CD4-positive, alpha-beta T cell (primary cell): Measurements from ENCODE around the gene DNAH7. TPM values are rescaled to one million over a fixed set of nuclear protein-coding genes. Genes with fewer than 3 reads are reported as not detected.

Source experiments
- ATAC-seq: fragments of 200-7000 bp; cut with Tn5 transposase; one replicate; pipeline ENCODE4 v1.10.0; 2022; ENCODE audit warnings: mild to moderate bottlenecking; ENCODE audit not compliant: poor library complexity
- CTCF ChIA-PET: fragments of 350-600 bp; sonication (Branson Sonifier 250); formaldehyde crosslinking; loops from one replicate; lab custom pipeline; 2021; ENCODE audit warnings: antibody characterized with exemption, inconsistent platforms; lab: Charles Lee
- POLR2A ChIA-PET: fragments of 350-600 bp; sonication (Branson Sonifier 250); formaldehyde crosslinking; loops from one replicate; lab custom pipeline; 2021; ENCODE audit warnings: antibody characterized with exemption, inconsistent platforms; lab: Charles Lee
- DNase-seq, 14 experiments: peaks; one replicate each; pipeline ENCODE4 v3.0.0-alpha.2; 2013 to 2020; ENCODE audit warnings: mixed read lengths in 2 of 14
- H3K27ac ChIP-seq, 2 donors: one replicate each; pipeline versions ENCODE4 v1.5.1 to v1.7.0; 2013; ENCODE audit warnings: low read length in 2 of 2, low read depth in 1 of 2, mild to moderate bottlenecking in 1 of 2
- H3K27me3 ChIP-seq, 2 experiments: 1 replicate in 1 of 2; 2 replicates in 1 of 2; pipeline versions ENCODE4 v1.6.1 to v1.7.0; 2013; ENCODE audit warnings: low read length in 2 of 2, control low read depth in 1 of 2, mild to moderate bottlenecking in 1 of 2, moderate library complexity in 1 of 2; ENCODE audit not compliant: insufficient read depth in 2 of 2, control insufficient read depth in 1 of 2
- H3K36me3 ChIP-seq: one replicate; pipeline ENCODE4 v1.6.1; 2013; ENCODE audit warnings: low read length, control low read depth; ENCODE audit not compliant: insufficient read depth
- H3K4me1 ChIP-seq: one replicate; pipeline ENCODE4 v1.6.1; 2013; ENCODE audit warnings: low read length, control low read depth; ENCODE audit not compliant: insufficient read depth
- H3K4me3 ChIP-seq: one replicate; pipeline ENCODE4 v1.5.1; 2013; ENCODE audit warnings: mild to moderate bottlenecking, low read length, moderate library complexity
- H3K9me3 ChIP-seq, 2 experiments: 1 replicate in 1 of 2; 2 replicates in 1 of 2; pipeline versions ENCODE4 v1.6.1 to v1.7.0; 2013; ENCODE audit warnings: low read length in 2 of 2, mild to moderate bottlenecking in 2 of 2, control low read depth in 1 of 2, moderate library complexity in 1 of 2; ENCODE audit not compliant: control insufficient read depth in 1 of 2, insufficient read depth in 1 of 2
- H3K27ac Mint-ChIP-seq: one replicate; pipeline ENCODE4 v1.8.0; 2020; ENCODE audit warnings: mixed read lengths
- H3K27me3 Mint-ChIP-seq: one replicate; pipeline ENCODE4 v1.8.0; 2021; ENCODE audit warnings: mixed read lengths
- H3K36me3 Mint-ChIP-seq: one replicate; pipeline ENCODE4 v1.8.0; 2021; ENCODE audit warnings: low read depth, mixed read lengths
- H3K4me1 Mint-ChIP-seq: one replicate; pipeline ENCODE4 v1.8.0; 2021; ENCODE audit warnings: low read depth, mixed read lengths
- H3K4me3 Mint-ChIP-seq: one replicate; pipeline ENCODE4 v1.8.0; 2020; ENCODE audit warnings: mild to moderate bottlenecking, mixed read lengths
- H3K9me3 Mint-ChIP-seq: one replicate; pipeline ENCODE4 v1.8.0; 2020; ENCODE audit warnings: mixed read lengths
- intact Hi-C, 2 experiments: fragments of 100-400 bp; cut with DNase I in 1 of 2; cut with micrococcal nuclease in 1 of 2; formaldehyde crosslinking; loops; one replicate each; pipeline versions ENCODE4 v1.15.1 to v1.9.0; 2023 to 2025; cut with DNase I, micrococcal nuclease
- total RNA-seq, 174 experiments: library from RNA in 2 of 174; stranded (reverse) in 2 of 174; gene quantifications; one replicate each; pipeline ENCODE4 v1.2.3 and lab custom pipeline; 2021 to 2026
- TF ChIP-seq, protein P1 (sequence below): fragments of 200-600 bp; IDR thresholded peaks from one replicate; pipeline ENCODE4 v1.8.0; 2022; ENCODE audit warnings: antibody characterized with exemption, mild to moderate bottlenecking

The DNAH7 gene
- total RNA-seq, 2 experiments from 2014 or later, result not detected

DNA sequence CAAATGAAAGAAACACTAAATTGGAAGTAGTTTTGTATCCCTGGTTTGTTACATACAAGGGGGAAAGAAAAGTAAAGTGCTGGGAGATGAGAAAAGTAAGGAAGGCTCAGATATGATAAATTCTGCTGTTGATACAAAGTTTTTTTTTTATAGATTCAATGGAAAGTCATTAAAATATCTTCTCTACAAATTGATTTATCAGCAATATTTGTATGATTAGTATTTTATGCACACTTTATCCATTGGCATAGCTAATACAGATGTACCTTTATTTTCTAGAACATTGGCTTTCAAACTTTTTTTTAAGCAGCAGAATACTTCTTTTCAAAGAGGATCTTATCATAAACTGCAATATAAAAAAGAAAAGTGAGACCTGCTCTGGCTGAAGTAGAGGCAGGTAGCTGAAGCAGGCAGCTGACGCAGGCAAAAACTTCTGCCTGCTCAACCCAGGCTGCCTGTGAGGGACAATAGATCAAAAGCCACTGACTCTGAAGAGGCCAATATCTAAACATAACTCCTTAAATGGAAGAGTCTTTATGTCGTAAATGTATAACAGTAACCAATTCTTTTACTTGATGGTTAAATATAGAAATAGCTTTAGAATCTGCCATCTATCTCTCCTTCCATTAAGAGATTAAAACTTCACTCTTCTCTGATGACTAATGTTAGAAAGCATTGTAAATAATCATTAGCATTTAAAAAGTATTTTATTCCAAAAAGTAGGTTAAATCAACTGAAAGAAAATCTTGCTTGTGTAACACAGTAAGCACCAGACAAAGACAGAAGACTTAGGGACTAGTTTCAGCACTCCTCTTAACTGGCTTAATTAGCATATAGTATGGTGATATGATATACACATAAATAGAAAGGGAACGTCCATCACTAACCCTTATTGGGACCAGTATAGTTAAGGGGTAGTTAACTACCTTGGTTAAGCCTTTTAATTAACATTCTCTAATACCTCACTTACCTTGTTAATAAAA is 237.4 kb downstream of the DNAH7 start:
- DNase-seq (no peak), ATAC-seq (no peak)
- no peaks in the 10 kb centered on the region for H3K9me3 Mint-ChIP-seq
- Histone ChIP-seq H3K27me3 (peaks cover 0 to 5% of the 10 kb centered on the region in 2 experiments), H3K27ac (no peak overlapping the region), H3K4me3 (no peak overlapping the region), H3K4me1 (no peaks in the 10 kb centered on the region), H3K36me3 (no peaks in the 10 kb centered on the region), H3K9me3 (no peaks in the 10 kb centered on the region)
- no peak overlapping the region for H3K4me3 Mint-ChIP-seq
- CTCF ChIA-PET, result no interaction called here
- no peak overlapping the region for H3K27ac Mint-ChIP-seq
- no peaks in the 10 kb centered on the region for H3K4me1 Mint-ChIP-seq
- TF ChIP-seq, protein P1, sequence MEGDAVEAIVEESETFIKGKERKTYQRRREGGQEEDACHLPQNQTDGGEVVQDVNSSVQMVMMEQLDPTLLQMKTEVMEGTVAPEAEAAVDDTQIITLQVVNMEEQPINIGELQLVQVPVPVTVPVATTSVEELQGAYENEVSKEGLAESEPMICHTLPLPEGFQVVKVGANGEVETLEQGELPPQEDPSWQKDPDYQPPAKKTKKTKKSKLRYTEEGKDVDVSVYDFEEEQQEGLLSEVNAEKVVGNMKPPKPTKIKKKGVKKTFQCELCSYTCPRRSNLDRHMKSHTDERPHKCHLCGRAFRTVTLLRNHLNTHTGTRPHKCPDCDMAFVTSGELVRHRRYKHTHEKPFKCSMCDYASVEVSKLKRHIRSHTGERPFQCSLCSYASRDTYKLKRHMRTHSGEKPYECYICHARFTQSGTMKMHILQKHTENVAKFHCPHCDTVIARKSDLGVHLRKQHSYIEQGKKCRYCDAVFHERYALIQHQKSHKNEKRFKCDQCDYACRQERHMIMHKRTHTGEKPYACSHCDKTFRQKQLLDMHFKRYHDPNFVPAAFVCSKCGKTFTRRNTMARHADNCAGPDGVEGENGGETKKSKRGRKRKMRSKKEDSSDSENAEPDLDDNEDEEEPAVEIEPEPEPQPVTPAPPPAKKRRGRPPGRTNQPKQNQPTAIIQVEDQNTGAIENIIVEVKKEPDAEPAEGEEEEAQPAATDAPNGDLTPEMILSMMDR, result no peak
- POLR2A ChIA-PET, result no interaction called here
- no peaks in the 10 kb centered on the region for H3K27me3 Mint-ChIP-seq
- no peaks in the 10 kb centered on the region for H3K36me3 Mint-ChIP-seq
- intact Hi-C loops, result no loop called here

DNA sequence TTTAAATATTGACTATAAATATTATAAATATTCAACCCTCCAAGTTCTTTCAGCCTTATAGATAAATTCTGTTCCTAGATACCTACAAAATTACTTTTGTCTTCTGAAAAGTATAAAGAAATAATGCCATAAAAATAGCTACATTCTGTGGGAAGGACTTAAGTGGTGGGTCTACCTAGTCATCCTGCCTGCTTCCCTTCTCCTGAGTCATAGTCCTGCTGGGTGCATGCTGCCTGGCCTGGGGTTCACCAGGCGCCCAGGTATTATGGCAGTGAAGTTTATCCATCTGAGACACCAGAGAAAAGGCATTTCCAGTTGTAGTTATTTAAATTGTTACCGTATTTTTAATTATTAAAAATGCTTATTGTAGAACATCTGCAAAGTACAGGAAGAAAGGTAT is 244.2 kb downstream of the DNAH7 start:
- no peak overlapping the region for H3K4me3 Mint-ChIP-seq
- ChIA-PET POLR2A (no interaction called here), CTCF (no interaction called here)
- Histone ChIP-seq H3K9me3 (no peaks in the 10 kb centered on the region), H3K27me3 (no peaks in the 10 kb centered on the region), H3K36me3 (no peaks in the 10 kb centered on the region), H3K4me1 (no peaks in the 10 kb centered on the region), H3K27ac (no peak overlapping the region), H3K4me3 (no peak overlapping the region)
- H3K27ac Mint-ChIP-seq, result no peak overlapping the region
- no peaks in the 10 kb centered on the region for H3K36me3 Mint-ChIP-seq
- DNase-seq, result no peak
- no peak for ATAC-seq
- intact Hi-C loops, result no loop called here
- no peaks in the 10 kb centered on the region for H3K9me3 Mint-ChIP-seq
- no peaks in the 10 kb centered on the region for H3K4me1 Mint-ChIP-seq
- TF ChIP-seq, protein P1, result no peak
- H3K27me3 Mint-ChIP-seq, result no peaks in the 10 kb centered on the region

DNA sequence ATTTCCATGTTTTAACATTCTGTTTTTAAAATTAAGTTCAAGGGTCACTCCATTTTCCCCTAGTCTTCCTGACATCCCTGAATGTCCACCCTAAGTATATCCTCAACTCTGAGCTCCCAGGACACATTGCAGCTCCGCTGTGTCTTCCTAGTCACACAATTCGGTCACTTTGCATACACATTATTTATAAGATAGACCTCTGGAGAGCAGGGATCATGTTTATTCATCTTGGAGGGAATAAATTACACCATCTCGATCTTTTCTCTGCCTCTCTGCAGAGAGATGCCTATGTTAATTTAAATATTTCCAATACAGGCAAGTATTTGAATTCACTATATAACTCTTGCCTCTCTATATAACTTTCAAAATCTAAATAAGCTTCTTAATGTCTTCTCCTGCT is 245.4 kb downstream of the DNAH7 start:
- H3K36me3 ChIP-seq, result no peaks in the 10 kb centered on the region
- CTCF ChIA-PET, result no interaction called here
- no peaks in the 10 kb centered on the region for H3K4me1 Mint-ChIP-seq
- no peaks in the 10 kb centered on the region for H3K4me1 ChIP-seq
- TF ChIP-seq, protein P1, result no peak
- H3K4me3 Mint-ChIP-seq, result no peak overlapping the region
- H3K27ac ChIP-seq, result no peak overlapping the region
- H3K9me3 ChIP-seq, result no peaks in the 10 kb centered on the region
- no peak overlapping the region for H3K4me3 ChIP-seq
- intact Hi-C loops, result no loop called here
- DNase-seq (no peak), ATAC-seq (no peak)
- H3K9me3 Mint-ChIP-seq, result no peaks in the 10 kb centered on the region
- no peaks in the 10 kb centered on the region for H3K36me3 Mint-ChIP-seq
- no peaks in the 10 kb centered on the region for H3K27me3 ChIP-seq
- POLR2A ChIA-PET, result no interaction called here
- H3K27ac Mint-ChIP-seq, result no peak overlapping the region
- no peaks in the 10 kb centered on the region for H3K27me3 Mint-ChIP-seq
